GM12891 (cell line): Measurements from ENCODE around the gene ANXA6.

Experiments used
- DNase-seq: peaks from one replicate; pipeline ENCODE4 v3.0.0; 2011; ENCODE audit warnings: low spot score; ENCODE audit not compliant: insufficient read length
- FAIRE-seq: peaks from 2 replicates; lab custom pipeline; 2011; peaks lifted over from hg19 to GRCh38; lab: Jason Lieb, UNC
- PAX5 ChIP-seq: IDR thresholded peaks from 2 replicates; pipeline ENCODE4 v1.6.1; 2011; ENCODE audit warnings: low read length, moderate library complexity, mild to moderate bottlenecking; ENCODE audit not compliant: insufficient read depth, severe bottlenecking
- POLR2A ChIP-seq: IDR thresholded peaks from 2 replicates; pipeline ENCODE4 v1.6.1; 2011; ENCODE audit warnings: low read depth, low read length, control low read depth
- POLR2AphosphoS5 ChIP-seq: IDR thresholded peaks from 2 replicates; pipeline ENCODE4 v1.6.1; 2011; ENCODE audit warnings: low read depth, low read length, control low read depth
- POU2F2 ChIP-seq: IDR thresholded peaks from 2 replicates; pipeline ENCODE4 v1.6.1; 2011; ENCODE audit warnings: low read depth, mild to moderate bottlenecking, control low read depth, low read length, moderate library complexity
- SPI1 ChIP-seq: IDR thresholded peaks from 2 replicates; pipeline ENCODE4 v1.6.1; 2011; ENCODE audit warnings: low read depth, low read length, control low read depth
- TAF1 ChIP-seq: IDR thresholded peaks from 2 replicates; pipeline ENCODE4 v1.6.1; 2011; ENCODE audit warnings: low read depth, low read length, control low read depth

The ANXA6 gene

GRCh38 chr5:151154931-151155774, 2.4 kb downstream of the ANXA6 start:
- DNase-seq (no peak), FAIRE-seq (peak; percentile 89)
- TF ChIP-seq TAF1 (0 out of 2 replicates have a peak, but pooled peaks have one; percentile 48), POLR2AphosphoS5 (peak; percentile 44; the same call in 1 of the 2 replicates), POLR2A (peak; percentile 43; the same call in 1 of the 2 replicates), SPI1 (0 out of 2 replicates have a peak, but pooled peaks have one; percentile 29), POU2F2 (no peak), PAX5 (no peak)

DNA sequence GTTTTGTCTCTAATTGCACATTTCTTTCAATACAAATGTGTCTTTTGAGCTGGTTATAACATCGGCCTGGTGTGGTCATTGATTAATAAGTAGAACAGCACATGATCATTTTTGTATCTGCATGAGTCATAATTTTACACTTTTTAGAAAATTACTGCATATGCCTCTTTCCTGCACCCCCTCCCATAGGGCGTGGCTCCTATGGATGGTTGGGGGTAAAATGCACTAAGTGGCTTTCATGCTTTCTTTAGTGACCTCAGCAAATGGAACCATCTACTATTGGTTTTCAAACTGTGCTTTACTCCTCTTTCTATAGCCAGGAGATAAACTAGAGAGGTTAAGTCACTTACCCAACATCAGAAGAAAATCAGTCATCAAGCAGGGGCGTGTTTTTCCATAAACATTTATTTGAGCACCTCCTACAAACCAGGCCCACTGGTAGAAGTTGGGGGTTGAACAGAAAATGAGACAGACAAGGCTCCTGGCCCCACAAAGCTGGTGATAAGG, 3.8 kb downstream of the ANXA6 start:
- TF ChIP-seq SPI1 (no peak), TAF1 (no peak), POLR2AphosphoS5 (no peak), POLR2A (no peak), PAX5 (no peak), POU2F2 (no peak)
- DNase-seq: no peak
- FAIRE-seq: peak; percentile 56

GRCh38 chr5:151153300-151153699, 4.3 kb downstream of the ANXA6 start:
- FAIRE-seq: peak; percentile 5
- DNase-seq: no peak
- TF ChIP-seq SPI1 (no peak), POLR2A (no peak), POU2F2 (no peak), TAF1 (no peak)

DNA sequence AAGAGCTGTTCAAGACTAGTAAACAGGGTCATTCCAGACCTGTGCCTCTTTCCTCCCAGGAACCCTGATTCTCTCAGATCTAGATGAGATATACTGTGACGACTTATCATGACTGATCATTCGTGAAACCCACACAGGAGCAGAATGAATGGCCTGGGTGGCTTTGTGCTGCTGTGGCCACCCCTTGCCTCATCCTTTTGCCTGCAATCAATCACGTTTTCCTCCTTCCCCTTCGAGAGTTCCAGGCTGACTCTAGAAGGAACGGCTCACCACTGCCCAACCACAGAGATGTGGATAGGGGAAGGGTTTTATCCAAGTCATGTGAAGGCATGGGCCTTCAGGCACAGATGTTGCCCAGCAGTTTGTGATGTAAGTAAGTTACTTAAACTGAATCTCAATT, 5.8 kb downstream of the ANXA6 start:
- FAIRE-seq: peak; percentile 62
- 0 out of 2 replicates have a peak, but pooled peaks have one; percentile 15 for TF ChIP-seq POU2F2
- TF ChIP-seq POLR2AphosphoS5: peak; percentile 64; the same call in 1 of the 2 replicates
- no peak for TF ChIP-seq TAF1
- peak; percentile 63 for TF ChIP-seq SPI1
- TF ChIP-seq POLR2A: no peak
- TF ChIP-seq PAX5: no peak

DNA sequence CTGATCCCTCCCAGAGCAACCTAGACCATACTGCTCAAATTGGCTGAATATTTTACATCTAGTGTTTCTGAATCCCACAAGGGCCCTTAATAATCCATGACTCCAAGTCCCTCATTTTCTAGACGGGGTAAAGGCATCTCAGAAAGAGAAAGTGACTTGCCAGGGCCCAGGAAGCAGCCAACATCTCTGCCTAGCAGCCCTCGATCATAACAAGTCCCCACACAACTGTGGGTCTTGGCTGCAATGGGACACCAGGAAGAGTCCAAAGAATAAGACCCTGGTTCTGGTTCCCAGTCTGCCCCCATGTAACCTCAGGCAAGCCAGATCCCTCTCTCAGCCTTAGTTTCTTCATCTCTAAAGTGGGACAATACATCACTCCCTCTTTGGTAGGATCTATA, 6.3 kb downstream of the ANXA6 start:
- DNase-seq: no peak
- FAIRE-seq: peak; percentile 28
- TF ChIP-seq POU2F2 (no peak), POLR2A (no peak), SPI1 (no peak), POLR2AphosphoS5 (no peak), PAX5 (no peak), TAF1 (no peak)

More for the DNA sequence above, 5.8 kb downstream of the ANXA6 start:
- DNase-seq: no peak

DNA sequence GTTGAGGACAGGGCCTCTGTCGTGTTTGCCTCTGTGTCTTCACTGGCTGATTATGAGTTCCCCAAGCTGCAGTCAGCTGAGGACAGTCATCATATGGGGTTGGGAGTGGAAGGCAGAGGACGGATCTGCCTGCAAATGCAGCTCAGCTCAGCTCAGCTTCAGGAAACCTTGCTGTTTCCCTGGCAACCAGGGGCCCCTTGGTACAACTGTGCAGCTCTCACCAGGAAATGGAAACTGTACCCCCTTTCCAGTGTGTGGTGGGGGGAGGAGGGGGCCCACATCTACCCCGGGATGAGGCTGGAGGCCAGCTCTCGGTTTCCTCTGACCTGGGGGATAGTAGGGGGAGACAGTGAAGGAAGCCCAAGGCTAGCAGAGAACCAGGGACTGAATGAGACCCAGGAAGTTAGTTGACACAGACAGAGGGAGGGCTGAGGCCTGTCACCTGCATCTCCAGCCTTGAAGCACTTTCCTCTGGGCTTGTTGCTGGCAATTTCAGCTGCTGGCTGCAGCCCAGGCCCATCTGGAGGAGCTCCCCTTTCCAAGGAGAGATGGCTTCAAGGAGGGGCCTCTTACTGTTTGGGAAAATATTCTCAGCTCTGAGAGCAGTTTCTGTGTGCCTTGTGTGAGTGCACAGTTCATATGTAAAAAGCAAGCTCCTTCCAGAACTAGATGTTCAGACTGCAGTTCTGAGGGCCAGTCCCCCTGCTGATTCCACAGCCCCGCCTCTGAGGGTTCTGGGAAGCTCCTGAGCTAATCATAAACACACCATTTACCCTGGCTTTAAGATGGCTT, 6.9 kb downstream of the ANXA6 start:
- no peak; the same call in 1 of the 2 replicates for TF ChIP-seq POLR2A
- no peak for TF ChIP-seq PAX5
- TF ChIP-seq POLR2AphosphoS5: peak; percentile 67
- TF ChIP-seq POU2F2: no peak
- FAIRE-seq (peak; percentile 96), DNase-seq (peak; percentile 47)

DNA sequence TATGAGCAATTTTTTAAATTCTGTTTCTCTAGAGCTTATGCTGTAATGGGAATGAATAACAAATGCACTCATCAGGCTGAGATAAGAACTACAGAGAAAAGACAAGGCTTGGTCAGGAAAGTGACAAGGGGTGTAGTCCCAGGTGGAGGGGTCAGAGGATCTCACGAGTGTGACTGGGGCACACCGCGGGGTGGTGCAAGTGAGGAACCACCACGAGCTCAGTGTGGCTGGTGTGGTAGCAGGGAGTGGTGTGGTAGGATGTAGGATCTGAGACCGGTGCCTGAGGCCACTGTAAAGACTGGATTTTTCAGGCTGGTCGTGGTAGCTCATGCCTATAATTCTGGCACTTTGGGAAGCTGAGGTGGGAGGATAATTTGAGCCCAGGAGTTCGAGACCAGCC, 9.0 kb downstream of the ANXA6 start:
- TF ChIP-seq POLR2A: no peak
- no peak for TF ChIP-seq SPI1
- no peak for TF ChIP-seq POU2F2
- no peak for TF ChIP-seq PAX5
- TF ChIP-seq POLR2AphosphoS5: no peak
- TF ChIP-seq TAF1: no peak
- DNase-seq (no peak), FAIRE-seq (no peak)

DNA sequence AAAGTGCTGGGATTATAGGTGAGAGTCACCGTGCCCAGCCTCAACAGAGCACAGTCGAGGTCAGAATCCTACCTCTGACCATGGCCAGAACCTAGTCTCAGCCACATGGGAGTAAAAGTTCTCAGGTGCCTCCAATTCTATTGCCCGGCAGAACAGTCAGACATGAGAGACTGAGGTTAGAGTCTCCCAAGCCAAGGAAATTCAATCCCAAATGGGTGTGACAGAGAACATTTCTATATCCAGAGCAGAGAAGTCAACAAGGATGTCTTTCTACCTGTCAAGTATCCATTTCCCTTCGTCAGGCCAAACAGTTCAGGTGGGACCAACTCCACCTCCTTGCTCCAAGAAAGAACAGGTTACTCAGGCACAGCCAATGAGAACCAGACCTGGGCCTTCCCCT, 10.5 kb downstream of the ANXA6 start:
- no peak for DNase-seq
- no peak for TF ChIP-seq SPI1
- no peak for TF ChIP-seq TAF1
- TF ChIP-seq POLR2A: no peak
- no peak for TF ChIP-seq POLR2AphosphoS5
- TF ChIP-seq POU2F2: no peak
- no peak for TF ChIP-seq PAX5
- FAIRE-seq: no peak

DNA sequence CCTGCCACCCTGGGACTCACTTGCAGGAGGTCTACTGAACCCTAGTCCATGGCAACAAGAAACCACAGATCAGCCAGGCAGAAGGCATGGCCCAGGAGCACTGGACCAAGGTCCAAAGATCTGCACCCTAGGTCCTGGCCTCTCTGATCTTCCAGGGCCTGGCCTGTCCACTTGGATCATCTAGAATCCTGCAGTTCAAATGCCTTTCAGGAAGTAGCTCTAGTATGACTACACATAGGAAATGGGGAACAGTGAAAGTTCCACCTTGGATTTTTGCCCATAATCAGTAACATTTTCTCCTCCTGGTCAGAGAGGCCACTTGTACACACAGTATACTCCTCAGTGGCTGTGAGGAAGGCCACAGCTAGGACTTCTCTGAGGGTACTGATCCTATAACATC, 11.5 kb downstream of the ANXA6 start:
- TF ChIP-seq POU2F2: no peak
- no peak for TF ChIP-seq SPI1
- TF ChIP-seq PAX5: no peak
- TF ChIP-seq POLR2A: no peak
- TF ChIP-seq TAF1: no peak
- TF ChIP-seq POLR2AphosphoS5: no peak
- DNase-seq: no peak
- FAIRE-seq: no peak
